Memory B cell (primary cell): ENCODE data around the gene PSTPIP2.
"Not testable (repeated sequence)": the region's sequence is repeated elsewhere in the genome, so short reads cannot be mapped to it uniquely, and the experiment has no call there.

Experiments used
- ATAC-seq: fragments of 150-1000 bp; cut with Tn5 transposase; 2 replicates; pipeline ENCODE4 v1.10.0; 2021; ENCODE audit warnings: low read depth, mild to moderate bottlenecking, moderate library complexity
- DNase-seq, 2 donors: peaks; one replicate each; pipeline ENCODE4 v3.0.0; 2022; ENCODE audit warnings: low spot score in 2 of 2
- H3K27ac Mint-ChIP-seq: one replicate; pipeline ENCODE4 v1.8.0; 2022; ENCODE audit warnings: mild to moderate bottlenecking, moderate library complexity, mixed read lengths
- H3K27me3 Mint-ChIP-seq: one replicate; pipeline ENCODE4 v1.8.0; 2022; ENCODE audit warnings: mixed read lengths
- H3K36me3 Mint-ChIP-seq: one replicate; pipeline ENCODE4 v1.8.0; 2022; ENCODE audit warnings: mild to moderate bottlenecking, mixed read lengths
- H3K4me1 Mint-ChIP-seq: one replicate; pipeline ENCODE4 v1.8.0; 2022; ENCODE audit warnings: mixed read lengths
- H3K4me3 Mint-ChIP-seq: one replicate; pipeline ENCODE4 v1.8.0; 2022; ENCODE audit warnings: mild to moderate bottlenecking, moderate library complexity, mixed read lengths
- H3K9me3 Mint-ChIP-seq: one replicate; pipeline ENCODE4 v1.8.0; 2022; ENCODE audit warnings: mixed read lengths

PSTPIP2 gene

DNA sequence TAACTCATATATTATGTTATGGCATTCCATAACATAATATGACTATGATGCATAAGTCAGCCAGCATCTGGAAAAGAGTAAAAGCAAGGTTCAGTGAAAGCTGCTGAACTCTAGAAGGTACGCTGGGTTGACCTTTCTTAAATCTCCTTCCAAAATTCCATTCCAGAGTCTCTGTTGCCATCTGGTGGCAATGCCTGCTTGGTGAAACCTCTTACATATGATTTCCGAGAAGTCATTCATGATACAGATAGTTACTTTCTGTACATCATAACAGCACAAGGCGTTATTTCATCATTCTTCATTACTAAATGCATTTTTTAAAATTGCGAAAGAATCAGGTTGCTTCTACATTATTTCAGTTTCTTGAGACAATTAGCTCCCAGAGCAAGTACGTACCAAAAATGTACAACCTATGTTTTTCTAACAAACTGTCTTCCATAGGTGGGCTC is 97.9 kb downstream of the PSTPIP2 start:
- no peaks in the 10 kb centered on the region for H3K9me3 Mint-ChIP-seq
- peak overlapping the region; percentile 17 for H3K27ac Mint-ChIP-seq
- peak; percentile 30 to 41 for DNase-seq
- H3K36me3 Mint-ChIP-seq: no peaks in the 10 kb centered on the region
- no peaks in the 10 kb centered on the region for H3K27me3 Mint-ChIP-seq
- H3K4me3 Mint-ChIP-seq: no peak overlapping the region
- H3K4me1 Mint-ChIP-seq: peaks cover 6% of the 10 kb centered on the region
- ATAC-seq: peak; percentile 74

DNA sequence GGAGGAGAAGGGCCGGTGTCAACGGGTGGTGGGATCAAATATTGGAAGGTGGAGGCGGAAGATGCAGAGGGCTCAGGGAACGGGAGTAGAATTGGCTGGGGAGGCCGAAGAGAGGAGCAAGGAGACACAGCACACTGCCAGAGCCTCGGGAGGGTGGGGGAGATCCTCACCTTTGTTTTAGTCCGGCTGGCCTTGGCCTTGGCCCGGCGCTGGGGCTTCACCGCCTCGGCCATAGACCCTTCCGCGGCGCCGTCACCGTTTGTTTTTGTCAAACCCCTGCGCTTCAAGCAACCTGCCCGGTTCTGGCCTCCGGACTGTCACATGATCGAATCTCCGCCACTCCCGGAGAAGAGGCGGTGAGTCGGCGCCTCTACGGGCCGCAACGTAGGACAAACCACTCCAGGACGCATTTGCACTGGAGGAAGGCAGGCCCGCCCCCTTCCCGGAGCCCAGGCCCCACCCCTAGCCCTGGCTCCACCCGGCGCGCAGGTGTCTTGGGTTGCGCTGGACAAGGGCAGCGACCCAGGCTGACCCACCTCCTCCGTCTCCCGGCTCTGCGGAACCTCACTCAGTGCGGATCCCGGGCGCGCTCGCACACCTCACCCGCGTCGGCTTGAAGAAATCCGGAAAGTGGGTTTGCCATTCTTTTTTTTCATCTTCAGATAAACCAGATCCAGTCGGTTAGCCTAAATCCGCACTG is 104.9 kb downstream of the PSTPIP2 start, which contains the start of gene EPG5:
Gene EPG5 (minus strand): TSS at position 323 of the 700 bp plus-strand sequence. CDS start 90 bp downstream, at position 233.
- H3K4me1 Mint-ChIP-seq: peaks cover 28% of the 10 kb centered on the region
- peak; percentile 96 for ATAC-seq
- no peaks in the 10 kb centered on the region for H3K27me3 Mint-ChIP-seq
- H3K36me3 Mint-ChIP-seq: peaks cover 12% of the 10 kb centered on the region
- H3K4me3 Mint-ChIP-seq: peak within 1 kb of the TSS; percentile 98
- DNase-seq: peak; percentile 81 to 82
- H3K27ac Mint-ChIP-seq: peak within 1 kb of the TSS; percentile 96
- no peaks in the 10 kb centered on the region for H3K9me3 Mint-ChIP-seq

DNA sequence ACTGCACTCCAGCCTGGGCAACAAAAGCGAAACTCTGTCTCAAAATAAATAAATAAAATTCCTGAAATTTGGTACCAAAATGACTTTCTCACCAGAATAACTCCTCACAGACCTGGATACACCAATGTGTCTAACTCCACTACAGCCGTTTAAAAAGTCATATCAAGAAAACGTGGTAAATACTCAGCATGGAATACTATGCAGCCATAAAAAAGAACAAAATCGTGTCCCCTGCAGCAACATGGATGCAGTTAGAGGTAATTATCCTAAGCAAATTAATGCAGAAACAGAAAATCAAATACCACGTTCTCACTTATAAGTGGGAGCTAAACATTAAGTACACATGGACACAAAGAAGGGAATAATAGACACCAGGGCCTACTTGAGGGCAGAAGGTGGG is 107.1 kb downstream of the PSTPIP2 start:
- H3K27ac Mint-ChIP-seq, H3K27me3 Mint-ChIP-seq, DNase-seq, H3K9me3 Mint-ChIP-seq, ATAC-seq: not testable (repeated sequence)
- Mint-ChIP-seq H3K36me3 (peaks cover 21% of the 10 kb centered on the region), H3K4me3 (peak overlapping the region; percentile 60), H3K4me1 (peaks cover 38% of the 10 kb centered on the region)

DNA sequence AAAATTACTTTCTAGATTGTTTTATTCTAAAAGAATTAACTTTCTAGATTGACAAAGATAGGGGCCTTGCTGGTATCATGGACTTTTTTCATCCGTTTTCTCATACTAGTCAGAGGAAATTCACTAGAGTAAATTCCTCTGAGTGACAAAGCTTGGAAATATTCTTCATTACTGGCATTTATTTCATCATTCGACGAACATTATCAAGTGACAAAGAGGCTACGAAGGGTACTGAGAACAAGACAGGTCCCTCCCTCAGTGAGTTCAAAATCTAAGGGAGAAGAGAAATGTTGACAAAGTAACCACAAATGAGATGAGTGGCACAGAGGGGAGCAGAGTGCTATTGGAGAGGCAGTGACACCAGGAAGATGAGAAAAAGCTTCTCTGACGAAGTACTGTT is 109.2 kb downstream of the PSTPIP2 start:
- Mint-ChIP-seq H3K4me3 (no peak overlapping the region), H3K27me3 (no peaks in the 10 kb centered on the region), H3K27ac (peak overlapping the region; percentile 84), H3K9me3 (no peaks in the 10 kb centered on the region), H3K36me3 (peaks cover 23% of the 10 kb centered on the region), H3K4me1 (peaks cover 38% of the 10 kb centered on the region)
- DNase-seq (no peak), ATAC-seq (no peak)

DNA sequence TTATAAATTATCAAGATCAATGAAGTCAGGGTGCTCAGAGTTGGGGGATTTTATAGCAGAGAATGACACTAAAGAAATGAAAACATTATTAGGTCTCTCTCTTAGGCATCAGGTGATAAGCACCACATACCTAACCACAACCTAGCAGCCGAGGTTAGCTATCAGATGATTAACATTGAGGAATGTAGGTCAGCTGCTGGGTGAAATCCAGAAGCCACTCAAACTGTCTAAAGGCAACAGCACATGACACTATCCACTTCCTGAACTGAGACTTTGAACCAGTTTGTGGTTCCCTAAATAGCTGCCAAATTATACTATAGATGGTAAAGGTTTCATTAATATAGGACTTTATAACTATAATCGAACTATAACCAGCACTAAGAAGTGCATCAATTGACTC is 109.6 kb downstream of the PSTPIP2 start:
- no peak overlapping the region for H3K4me3 Mint-ChIP-seq
- peaks cover 38% of the 10 kb centered on the region for H3K4me1 Mint-ChIP-seq
- H3K9me3 Mint-ChIP-seq: no peaks in the 10 kb centered on the region
- H3K36me3 Mint-ChIP-seq: peaks cover 23% of the 10 kb centered on the region
- H3K27me3 Mint-ChIP-seq: no peaks in the 10 kb centered on the region
- peak; percentile 9 for ATAC-seq
- no peak for DNase-seq
- H3K27ac Mint-ChIP-seq: no peak overlapping the region

DNA sequence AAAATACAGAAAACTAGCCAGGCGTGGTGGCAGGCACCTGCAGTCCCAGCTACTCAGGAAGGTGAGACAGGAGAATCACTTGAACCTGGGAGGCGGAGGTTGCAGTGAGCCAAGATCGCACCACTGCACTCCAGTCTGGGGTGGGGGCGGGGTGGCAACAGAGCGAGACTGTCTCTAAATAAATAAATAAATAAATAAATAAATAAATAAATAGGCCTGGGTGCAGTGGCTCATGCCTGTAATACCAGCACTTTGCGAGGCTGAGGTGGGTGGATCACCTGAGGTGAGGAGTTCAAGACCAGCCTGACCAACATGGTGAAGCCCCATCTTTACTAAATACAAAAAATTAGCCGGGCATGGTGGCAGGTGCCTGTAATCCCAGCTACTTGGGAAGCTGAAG is 112.6 kb downstream of the PSTPIP2 start:
- DNase-seq, H3K4me3 Mint-ChIP-seq, H3K9me3 Mint-ChIP-seq, H3K27ac Mint-ChIP-seq, ATAC-seq, H3K27me3 Mint-ChIP-seq: not testable (repeated sequence)
- Mint-ChIP-seq H3K4me1 (peaks cover 27% of the 10 kb centered on the region), H3K36me3 (peaks cover 30% of the 10 kb centered on the region)

DNA sequence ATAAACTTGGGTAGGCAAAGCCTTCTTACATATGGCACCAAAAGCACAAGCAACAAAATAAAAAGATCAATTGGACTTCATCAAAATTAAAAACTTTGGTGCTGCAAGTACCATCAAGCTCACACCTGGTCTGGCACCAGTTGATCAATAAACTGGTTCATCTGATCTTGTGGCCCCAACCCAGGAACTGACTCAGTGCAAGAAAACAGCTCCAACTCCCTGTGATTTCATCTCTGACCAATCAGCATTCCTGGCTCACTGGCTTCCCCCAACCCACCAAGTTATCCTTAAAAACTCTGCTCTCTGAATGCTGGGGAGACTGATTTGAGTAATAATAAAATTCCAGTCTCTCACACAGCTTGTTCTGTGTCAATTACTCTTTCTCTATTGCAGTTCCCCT is 113.3 kb downstream of the PSTPIP2 start:
- H3K27ac Mint-ChIP-seq: no peak overlapping the region
- peaks cover 36% of the 10 kb centered on the region for H3K36me3 Mint-ChIP-seq
- DNase-seq: no peak
- H3K27me3 Mint-ChIP-seq: no peaks in the 10 kb centered on the region
- peaks cover 29% of the 10 kb centered on the region for H3K4me1 Mint-ChIP-seq
- no peak overlapping the region for H3K4me3 Mint-ChIP-seq
- no peak for ATAC-seq
- H3K9me3 Mint-ChIP-seq: no peaks in the 10 kb centered on the region

DNA sequence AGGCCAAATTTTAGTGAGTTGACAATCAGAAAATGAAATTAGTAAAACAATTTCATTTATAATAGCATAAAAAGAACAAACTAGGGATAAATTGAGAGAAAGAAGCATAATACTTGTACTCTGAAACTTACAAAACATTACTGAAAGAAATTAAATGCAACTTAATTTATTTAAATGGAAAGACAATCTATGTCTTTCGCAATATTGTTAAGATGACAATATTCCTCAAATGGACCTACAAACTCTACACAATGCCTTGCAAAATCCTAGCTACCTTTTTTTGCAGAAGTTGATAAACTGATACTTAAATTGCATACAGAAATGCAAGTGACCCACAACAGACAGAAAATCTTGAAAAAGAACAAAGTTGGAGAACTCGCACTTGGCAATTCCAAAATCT is 114.0 kb downstream of the PSTPIP2 start:
- peaks cover 37% of the 10 kb centered on the region for H3K36me3 Mint-ChIP-seq
- peaks cover 26% of the 10 kb centered on the region for H3K4me1 Mint-ChIP-seq
- H3K27ac Mint-ChIP-seq: no peak overlapping the region
- no peak overlapping the region for H3K4me3 Mint-ChIP-seq
- H3K27me3 Mint-ChIP-seq: no peaks in the 10 kb centered on the region
- DNase-seq (no peak), ATAC-seq (no peak)
- H3K9me3 Mint-ChIP-seq: no peaks in the 10 kb centered on the region

DNA sequence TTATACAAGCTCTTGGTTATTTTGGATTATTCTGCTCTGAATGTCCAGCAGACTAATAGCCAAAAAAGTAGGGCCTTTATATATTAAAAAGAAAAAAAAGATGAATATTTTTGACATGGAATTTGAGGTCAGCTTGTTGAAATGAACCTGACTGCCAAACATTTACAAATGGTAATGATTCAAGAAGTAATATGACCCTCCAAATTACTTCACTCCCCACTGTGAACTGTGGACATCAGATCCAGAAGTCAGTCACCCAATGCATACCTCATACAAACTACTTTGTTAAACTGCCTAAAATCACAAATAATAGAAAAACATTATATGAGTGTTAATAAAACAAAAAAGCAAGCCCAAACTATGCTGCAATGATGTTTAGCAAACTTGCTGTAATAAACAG is 115.0 kb downstream of the PSTPIP2 start:
- Mint-ChIP-seq H3K4me3 (no peak overlapping the region), H3K4me1 (peaks cover 24% of the 10 kb centered on the region), H3K36me3 (peaks cover 39% of the 10 kb centered on the region), H3K27me3 (no peaks in the 10 kb centered on the region), H3K9me3 (no peaks in the 10 kb centered on the region), H3K27ac (no peak overlapping the region)
- ATAC-seq (no peak), DNase-seq (no peak)

DNA sequence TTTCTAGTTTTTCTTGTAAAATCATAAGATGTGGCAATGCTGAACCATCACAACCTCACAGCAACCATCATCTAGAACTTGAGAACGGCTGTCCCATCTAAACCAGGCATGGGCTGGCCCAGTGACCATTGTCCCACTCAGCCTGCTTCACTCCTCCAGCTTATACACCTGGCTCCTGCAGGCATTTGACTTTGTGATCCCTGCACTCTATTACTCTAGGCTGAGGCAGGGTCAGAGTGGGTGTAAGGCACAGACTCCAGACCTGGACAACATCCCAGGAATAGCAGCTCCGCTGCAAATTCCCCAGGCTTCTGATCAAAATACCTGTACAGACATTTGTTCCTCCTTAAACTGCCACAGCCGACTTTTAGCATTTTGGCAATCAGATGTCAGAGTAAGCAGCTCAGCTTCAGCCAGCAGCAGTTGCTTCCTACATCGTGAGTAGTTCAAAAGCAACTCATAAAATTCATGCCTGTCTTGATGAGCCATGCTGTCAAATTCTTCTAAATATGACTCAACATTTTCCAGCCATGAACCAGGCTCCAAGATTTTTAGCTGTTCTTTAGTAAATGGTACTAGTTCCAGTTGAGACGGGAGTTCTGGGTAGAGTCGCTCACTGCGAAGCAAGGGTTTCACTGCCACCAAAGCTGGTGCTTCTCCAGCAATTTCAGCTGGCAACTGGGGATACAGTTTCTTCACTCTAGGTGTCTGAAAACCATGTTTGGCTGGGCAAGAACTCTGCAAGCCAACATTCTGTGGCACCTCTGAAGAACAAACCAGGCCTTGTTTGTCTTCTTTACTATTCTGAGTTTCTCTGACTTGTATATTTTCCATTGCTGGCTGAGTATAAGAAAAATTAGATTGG is 117.8 kb downstream of the PSTPIP2 start:
- H3K4me3 Mint-ChIP-seq: no peak overlapping the region
- H3K36me3 Mint-ChIP-seq: peaks cover 41% of the 10 kb centered on the region
- H3K27me3 Mint-ChIP-seq: no peaks in the 10 kb centered on the region
- H3K9me3 Mint-ChIP-seq: no peaks in the 10 kb centered on the region
- H3K4me1 Mint-ChIP-seq: peaks cover 14% of the 10 kb centered on the region
- H3K27ac Mint-ChIP-seq: no peak overlapping the region
- DNase-seq: no peak
- no peak for ATAC-seq

DNA sequence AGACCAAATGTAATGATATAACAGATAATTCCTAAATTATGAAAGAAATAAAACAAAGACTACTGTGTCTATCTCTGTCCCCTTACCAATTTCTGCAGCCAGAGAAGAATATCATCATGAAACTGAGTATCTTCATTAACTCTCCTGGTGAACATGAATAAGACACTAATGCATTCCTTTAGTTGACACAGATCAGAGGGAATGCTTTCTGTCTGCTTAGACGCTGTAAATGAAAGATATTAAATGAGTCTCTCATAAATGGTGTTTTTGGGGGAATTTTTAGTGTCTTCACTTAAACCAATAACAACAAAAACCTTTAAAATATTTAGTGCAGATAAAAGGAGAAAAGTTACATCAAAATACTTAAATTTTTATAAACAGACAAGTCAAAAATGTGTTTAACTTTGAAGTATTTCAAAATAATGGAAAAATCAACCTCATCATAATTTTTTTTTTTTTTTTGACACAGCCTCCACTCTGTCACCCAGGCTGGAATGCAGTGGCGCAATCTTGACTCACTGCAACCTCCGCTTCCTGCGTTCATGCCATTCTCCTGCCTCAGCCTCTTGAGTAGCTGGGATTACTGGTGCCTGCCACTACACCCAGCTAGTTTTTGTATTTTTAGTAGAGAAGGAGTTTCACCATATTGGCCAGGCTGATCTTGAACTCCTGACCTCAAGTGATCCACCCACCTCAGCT is 120.9 kb downstream of the PSTPIP2 start:
- Mint-ChIP-seq H3K4me3 (no peak overlapping the region), H3K27ac (peak overlapping the region; percentile 55), H3K4me1 (peaks cover 9% of the 10 kb centered on the region), H3K36me3 (peaks cover 64% of the 10 kb centered on the region), H3K27me3 (no peaks in the 10 kb centered on the region), H3K9me3 (no peaks in the 10 kb centered on the region)
- no peak for DNase-seq
- ATAC-seq: no peak

DNA sequence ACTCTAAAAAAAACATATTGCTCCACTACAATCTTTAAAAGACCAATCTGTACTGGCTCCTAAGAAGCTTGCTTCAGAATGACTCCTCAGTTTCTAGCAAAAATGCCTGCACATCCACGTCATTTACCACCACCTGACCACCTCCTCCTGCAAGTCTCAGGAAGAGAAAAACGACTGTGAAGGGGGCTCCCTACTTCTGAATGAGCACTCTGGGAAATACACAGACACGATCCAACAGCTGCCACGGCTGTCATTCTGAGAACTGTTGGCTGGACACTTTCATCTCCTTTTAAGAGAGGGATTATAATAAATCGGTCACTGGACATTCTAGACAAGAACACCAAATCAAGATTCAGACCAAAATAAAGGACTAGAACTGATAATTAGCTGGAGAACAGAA is 126.4 kb downstream of the PSTPIP2 start:
- no peak overlapping the region for H3K4me3 Mint-ChIP-seq
- ATAC-seq (no peak), DNase-seq (no peak)
- no peaks in the 10 kb centered on the region for H3K27me3 Mint-ChIP-seq
- no peak overlapping the region for H3K27ac Mint-ChIP-seq
- H3K4me1 Mint-ChIP-seq: no peaks in the 10 kb centered on the region
- peaks cover 74% of the 10 kb centered on the region for H3K36me3 Mint-ChIP-seq
- H3K9me3 Mint-ChIP-seq: no peaks in the 10 kb centered on the region

DNA sequence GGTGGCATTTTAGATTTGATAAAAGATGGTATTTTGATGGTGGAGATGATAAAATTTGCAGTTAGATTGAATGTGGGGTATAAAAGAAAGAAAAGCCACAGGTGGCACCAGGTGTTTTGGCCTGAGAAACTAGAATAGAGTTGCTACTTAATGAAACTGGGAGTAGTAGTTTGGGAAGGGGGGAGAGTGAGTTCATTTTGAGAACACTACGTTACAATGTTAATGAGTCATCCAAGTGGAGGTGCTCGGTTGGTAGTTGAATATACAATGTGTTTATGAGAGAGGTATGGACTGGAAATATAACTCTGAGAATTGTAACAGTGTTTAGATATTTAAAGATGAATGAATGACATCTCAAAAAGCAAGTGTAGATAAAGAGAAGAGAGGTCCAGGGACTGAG is 131.3 kb downstream of the PSTPIP2 start:
- H3K36me3 Mint-ChIP-seq: peaks cover 57% of the 10 kb centered on the region
- DNase-seq: no peak
- H3K27ac Mint-ChIP-seq: no peak overlapping the region
- no peaks in the 10 kb centered on the region for H3K27me3 Mint-ChIP-seq
- H3K4me3 Mint-ChIP-seq: no peak overlapping the region
- H3K9me3 Mint-ChIP-seq: no peaks in the 10 kb centered on the region
- no peak for ATAC-seq
- H3K4me1 Mint-ChIP-seq: no peaks in the 10 kb centered on the region

DNA sequence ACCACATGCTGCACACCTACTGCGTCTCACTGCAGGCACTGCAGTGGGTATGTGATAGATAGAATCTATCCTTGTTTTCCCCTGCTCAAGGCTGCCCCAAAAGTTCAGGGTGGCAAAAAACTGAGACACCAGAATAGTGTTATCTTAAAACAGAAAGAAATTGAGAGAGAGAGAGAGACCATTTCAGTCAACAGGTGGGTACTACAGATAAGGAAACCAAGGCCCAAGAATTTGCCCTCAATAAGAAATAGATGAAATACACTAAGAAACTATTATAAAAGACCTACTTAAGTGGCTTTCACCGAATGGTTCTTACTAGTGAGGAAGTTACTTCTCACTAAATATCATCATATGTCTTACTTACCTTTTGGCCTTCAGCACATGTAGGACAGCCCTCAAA is 132.8 kb downstream of the PSTPIP2 start:
- Mint-ChIP-seq H3K4me3 (no peak overlapping the region), H3K9me3 (no peaks in the 10 kb centered on the region), H3K4me1 (no peaks in the 10 kb centered on the region), H3K36me3 (peaks cover 43% of the 10 kb centered on the region), H3K27me3 (no peaks in the 10 kb centered on the region), H3K27ac (no peak overlapping the region)
- DNase-seq: no peak
- ATAC-seq: no peak
